ENCODE results near the gene ADGRA1.

Gene ADGRA1

GRCh38 chr10:133100186-133100585 is 12.5 kb downstream of the ADGRA1 start:
- H3K27me3 ChIP-seq (ENCODE audit: control insufficient read depth in 1 of 2, insufficient read depth in 1 of 2, low read length in 2 of 2), result peaks cover 7 to 83% of the 10 kb centered on the region in 2 experiments
- H3K4me2 ChIP-seq (ENCODE audit: low read length, poor library complexity, severe bottlenecking), result no peak overlapping the region
- no peak overlapping the region for H2BK12ac ChIP-seq (ENCODE audit: low read length in 2 of 2)
- no peak overlapping the region for H4K8ac ChIP-seq (ENCODE audit: low read length)
- H3K4me3 ChIP-seq (ENCODE audit: insufficient read depth in 1 of 2, low read depth in 1 of 2, low read length in 2 of 2), result no peak overlapping the region
- H2BK120ac ChIP-seq (ENCODE audit: low read depth, low read length), result no peak overlapping the region
- H3K36me3 ChIP-seq (ENCODE audit: control insufficient read depth in 1 of 2, insufficient read depth in 2 of 2, low read depth in 1 of 2, low read length in 2 of 2), result no peaks in the 10 kb centered on the region
- H3K9me3 ChIP-seq (ENCODE audit: control insufficient read depth, low read length), result no peaks in the 10 kb centered on the region
- no peak overlapping the region for H3K9ac ChIP-seq (ENCODE audit: low read length)
- H3K18ac ChIP-seq (ENCODE audit: low read depth in 1 of 2, low read length in 2 of 2), result no peak overlapping the region
- H3K27ac ChIP-seq (ENCODE audit: low read length, poor library complexity, severe bottlenecking), result no peak overlapping the region
- H3K4me1 ChIP-seq (ENCODE audit: control insufficient read depth, insufficient read depth, low read depth, low read length), result peaks cover 2% of the 10 kb centered on the region
- H2AFZ ChIP-seq (ENCODE audit: low read depth, low read length), result no peak overlapping the region
- H3K79me1 ChIP-seq (replicated peaks; ENCODE audit: low read length, poor library complexity, severe bottlenecking), result no peaks in the 10 kb centered on the region
- no peak for DNase-seq
- H3K14ac ChIP-seq (ENCODE audit: low read length in 2 of 2), result no peak overlapping the region
- H2BK15ac ChIP-seq (ENCODE audit: low read depth, poor library complexity, severe bottlenecking), result no peak overlapping the region
- H2AK5ac ChIP-seq (ENCODE audit: low read length, severe bottlenecking), result no peak overlapping the region
- no peak overlapping the region for H3K23ac ChIP-seq (ENCODE audit: low read length in 2 of 2)
- no peak overlapping the region for H3K4ac ChIP-seq (ENCODE audit: low read depth in 1 of 2, low read length in 2 of 2)
- 84% methylated on average over 24 of the region's 24 CpGs for WGBS
- no peak overlapping the region for H2BK5ac ChIP-seq (ENCODE audit: low read depth, low read length, poor library complexity, severe bottlenecking)
- no peak overlapping the region for H4K91ac ChIP-seq (ENCODE audit: low read length)

DNA sequence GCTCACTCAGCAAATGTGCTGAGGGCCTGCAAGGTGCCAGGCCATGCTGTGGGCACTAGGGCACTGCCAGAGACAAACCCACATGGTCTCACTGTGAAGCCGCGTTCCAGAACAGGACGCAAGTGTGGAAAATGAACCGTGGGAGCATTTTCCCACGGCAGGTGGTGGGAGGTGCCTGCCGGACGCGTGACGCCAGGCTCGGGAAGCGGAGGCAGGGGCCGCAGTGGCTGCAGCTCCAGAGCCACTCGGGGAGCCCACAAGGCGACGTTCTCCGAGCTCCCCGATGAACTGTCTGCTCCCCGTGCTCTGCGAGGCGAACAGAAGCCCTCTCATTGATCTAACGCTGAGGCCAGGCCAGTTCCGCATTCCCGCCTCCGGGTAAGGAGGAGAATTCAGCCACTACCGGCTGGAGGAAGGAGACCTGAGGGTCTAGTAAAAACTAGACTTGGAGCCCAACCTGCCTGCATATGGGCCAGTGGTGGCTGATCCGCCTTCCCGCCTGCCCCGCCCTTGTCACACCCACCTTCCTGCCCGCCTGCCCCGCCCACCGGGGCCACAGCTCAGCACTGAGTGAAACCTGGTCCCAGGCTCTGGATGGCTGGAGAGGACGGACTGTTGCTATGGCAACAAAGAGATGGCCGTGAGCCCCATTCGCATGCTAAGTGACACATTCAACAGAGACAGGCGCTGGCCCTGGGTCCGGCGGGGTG is 13.1 kb downstream of the ADGRA1 start:
- Histone ChIP-seq H3K18ac (ENCODE audit: low read depth in 1 of 2, low read length in 2 of 2) (no peak overlapping the region), H3K4ac (ENCODE audit: low read depth in 1 of 2, low read length in 2 of 2) (no peak overlapping the region), H3K23ac (ENCODE audit: low read length in 2 of 2) (no peak overlapping the region), H3K9me3 (ENCODE audit: control insufficient read depth, low read length) (no peaks in the 10 kb centered on the region), H3K27ac (ENCODE audit: low read length, poor library complexity, severe bottlenecking) (no peak overlapping the region), H2AFZ (ENCODE audit: low read depth, low read length) (no peak overlapping the region), H2AK5ac (ENCODE audit: low read length, severe bottlenecking) (no peak overlapping the region), H4K8ac (ENCODE audit: low read length) (no peak overlapping the region), H3K79me1 (replicated peaks; ENCODE audit: low read length, poor library complexity, severe bottlenecking) (no peaks in the 10 kb centered on the region), H2BK12ac (ENCODE audit: low read length in 2 of 2) (no peak overlapping the region), H2BK5ac (ENCODE audit: low read depth, low read length, poor library complexity, severe bottlenecking) (no peak overlapping the region), H2BK120ac (ENCODE audit: low read depth, low read length) (no peak overlapping the region), H2BK15ac (ENCODE audit: low read depth, poor library complexity, severe bottlenecking) (no peak overlapping the region), H4K91ac (ENCODE audit: low read length) (no peak overlapping the region), H3K4me3 (ENCODE audit: insufficient read depth in 1 of 2, low read depth in 1 of 2, low read length in 2 of 2) (peak overlapping the region in 1 of 2 experiments; percentile 7), H3K36me3 (ENCODE audit: control insufficient read depth in 1 of 2, insufficient read depth in 2 of 2, low read depth in 1 of 2, low read length in 2 of 2) (no peaks in the 10 kb centered on the region), H3K14ac (ENCODE audit: low read length in 2 of 2) (no peak overlapping the region), H3K27me3 (ENCODE audit: control insufficient read depth in 1 of 2, insufficient read depth in 1 of 2, low read length in 2 of 2) (peaks cover 7 to 84% of the 10 kb centered on the region in 2 experiments), H3K4me2 (ENCODE audit: low read length, poor library complexity, severe bottlenecking) (no peak overlapping the region), H3K4me1 (ENCODE audit: control insufficient read depth, insufficient read depth, low read depth, low read length) (peaks cover 2% of the 10 kb centered on the region), H3K9ac (ENCODE audit: low read length) (no peak overlapping the region)
- DNase-seq, result no peak
- WGBS, result 53% methylated on average over 37 of the region's 37 CpGs

- peaks cover 7 to 80% of the 10 kb centered on the region in 2 experiments for H3K27me3 ChIP-seq (ENCODE audit: control insufficient read depth in 1 of 2, insufficient read depth in 1 of 2, low read length in 2 of 2)
- H3K9ac ChIP-seq (ENCODE audit: low read length), result no peak overlapping the region
- H4K8ac ChIP-seq (ENCODE audit: low read length), result no peak overlapping the region
- no peak for DNase-seq
- H3K4me3 ChIP-seq (ENCODE audit: insufficient read depth in 1 of 2, low read depth in 1 of 2, low read length in 2 of 2), result no peak overlapping the region
- no peak overlapping the region for H2AFZ ChIP-seq (ENCODE audit: low read depth, low read length)
- H2AK5ac ChIP-seq (ENCODE audit: low read length, severe bottlenecking), result no peak overlapping the region
- H3K4me2 ChIP-seq (ENCODE audit: low read length, poor library complexity, severe bottlenecking), result no peak overlapping the region
- H3K9me3 ChIP-seq (ENCODE audit: control insufficient read depth, low read length), result no peaks in the 10 kb centered on the region
- no peak overlapping the region for H2BK12ac ChIP-seq (ENCODE audit: low read length in 2 of 2)
- no peak overlapping the region for H3K14ac ChIP-seq (ENCODE audit: low read length in 2 of 2)
- H2BK5ac ChIP-seq (ENCODE audit: low read depth, low read length, poor library complexity, severe bottlenecking), result no peak overlapping the region
- WGBS, result 52% methylated on average over 16 of the region's 16 CpGs
- no peak overlapping the region for H2BK120ac ChIP-seq (ENCODE audit: low read depth, low read length)
- no peak overlapping the region for H4K91ac ChIP-seq (ENCODE audit: low read length)
- no peak overlapping the region for H3K27ac ChIP-seq (ENCODE audit: low read length, poor library complexity, severe bottlenecking)
- no peaks in the 10 kb centered on the region for H3K79me1 ChIP-seq (replicated peaks; ENCODE audit: low read length, poor library complexity, severe bottlenecking)
- no peak overlapping the region for H2BK15ac ChIP-seq (ENCODE audit: low read depth, poor library complexity, severe bottlenecking)
- peaks cover 2% of the 10 kb centered on the region for H3K4me1 ChIP-seq (ENCODE audit: control insufficient read depth, insufficient read depth, low read depth, low read length)
- no peak overlapping the region for H3K4ac ChIP-seq (ENCODE audit: low read depth in 1 of 2, low read length in 2 of 2)
- no peak overlapping the region for H3K23ac ChIP-seq (ENCODE audit: low read length in 2 of 2)
- no peaks in the 10 kb centered on the region for H3K36me3 ChIP-seq (ENCODE audit: control insufficient read depth in 1 of 2, insufficient read depth in 2 of 2, low read depth in 1 of 2, low read length in 2 of 2)
- no peak overlapping the region for H3K18ac ChIP-seq (ENCODE audit: low read depth in 1 of 2, low read length in 2 of 2)
Measured at GRCh38 chr10:133101416-133101810, 13.7 kb downstream of the ADGRA1 start.

GRCh38 chr10:133102415-133103095 is 14.8 kb downstream of the ADGRA1 start:
- Histone ChIP-seq H3K36me3 (ENCODE audit: control insufficient read depth in 1 of 2, insufficient read depth in 2 of 2, low read depth in 1 of 2, low read length in 2 of 2) (no peaks in the 10 kb centered on the region), H3K4me1 (ENCODE audit: control insufficient read depth, insufficient read depth, low read depth, low read length) (peaks cover 2% of the 10 kb centered on the region), H2BK120ac (ENCODE audit: low read depth, low read length) (no peak overlapping the region), H2AFZ (ENCODE audit: low read depth, low read length) (no peak overlapping the region), H2AK5ac (ENCODE audit: low read length, severe bottlenecking) (no peak overlapping the region), H3K4me2 (ENCODE audit: low read length, poor library complexity, severe bottlenecking) (no peak overlapping the region), H3K14ac (ENCODE audit: low read length in 2 of 2) (no peak overlapping the region), H3K4ac (ENCODE audit: low read depth in 1 of 2, low read length in 2 of 2) (no peak overlapping the region), H3K9me3 (ENCODE audit: control insufficient read depth, low read length) (peaks cover 10% of the 10 kb centered on the region), H2BK12ac (ENCODE audit: low read length in 2 of 2) (no peak overlapping the region), H3K4me3 (ENCODE audit: insufficient read depth in 1 of 2, low read depth in 1 of 2, low read length in 2 of 2) (no peak overlapping the region), H3K27ac (ENCODE audit: low read length, poor library complexity, severe bottlenecking) (no peak overlapping the region), H2BK5ac (ENCODE audit: low read depth, low read length, poor library complexity, severe bottlenecking) (no peak overlapping the region), H4K8ac (ENCODE audit: low read length) (no peak overlapping the region), H2BK15ac (ENCODE audit: low read depth, poor library complexity, severe bottlenecking) (no peak overlapping the region), H3K9ac (ENCODE audit: low read length) (no peak overlapping the region), H3K18ac (ENCODE audit: low read depth in 1 of 2, low read length in 2 of 2) (no peak overlapping the region), H4K91ac (ENCODE audit: low read length) (no peak overlapping the region), H3K27me3 (ENCODE audit: control insufficient read depth in 1 of 2, insufficient read depth in 1 of 2, low read length in 2 of 2) (peaks cover 7 to 69% of the 10 kb centered on the region in 2 experiments), H3K79me1 (replicated peaks; ENCODE audit: low read length, poor library complexity, severe bottlenecking) (no peaks in the 10 kb centered on the region), H3K23ac (ENCODE audit: low read length in 2 of 2) (no peak overlapping the region)
- DNase-seq, result no peak
- WGBS, result 83% methylated on average over 27 of the region's 29 CpGs

All from mesenchymal stem cell (in vitro differentiated cells and primary cell).